Measurements from ENCODE around the gene PRR20G.
A peak's percentile ranks its signal among the peaks of the same experiment; 100 is the strongest.

PRR20G gene

GRCh38 chr3:127287840-127288239 lies at the start of gene PRR20G:
Gene PRR20G (minus strand): TSS chr3:127288046. CDS start chr3:127287365, 681 bp downstream.
- Mint-ChIP-seq H3K4me1 (no peaks in the 10 kb centered on the region), H3K9me3 (peaks cover 7% of the 10 kb centered on the region), H3K27me3 (no peaks in the 10 kb centered on the region), H3K4me3 (no peak within 1 kb of the TSS), H3K27ac (no peak within 1 kb of the TSS), H3K36me3 (no peaks in the 10 kb centered on the region)
- CTCF ChIA-PET = no interaction called here
- DNase-seq = no peak

DNA sequence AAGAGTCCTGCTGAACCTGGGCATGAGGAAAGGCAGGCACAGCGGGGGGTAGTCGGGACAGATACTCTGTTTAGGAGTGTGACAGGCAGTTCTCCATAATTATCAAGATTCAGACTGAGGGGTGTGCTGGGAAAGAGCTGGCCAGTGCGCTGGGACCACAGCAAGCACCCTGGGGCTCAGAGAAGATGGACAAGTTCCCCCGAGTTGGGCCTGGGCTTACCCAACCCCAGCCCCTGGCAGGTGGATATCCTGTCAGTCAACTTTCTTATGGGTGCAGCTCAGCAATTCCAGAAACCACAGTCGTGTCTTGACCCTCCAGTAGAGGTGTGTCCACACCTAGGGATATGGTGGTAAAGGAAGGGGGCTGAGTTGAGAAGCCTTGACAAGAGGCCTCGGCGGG lies 49.2 kb upstream of the PRR20G start:
- no peak overlapping the region for H3K4me3 Mint-ChIP-seq
- no peak for DNase-seq
- peaks cover 8% of the 10 kb centered on the region for H3K9me3 Mint-ChIP-seq
- H3K27me3 Mint-ChIP-seq = peaks cover 19% of the 10 kb centered on the region
- H3K27ac Mint-ChIP-seq = no peak overlapping the region
- CTCF ChIA-PET = no interaction called here
- no peaks in the 10 kb centered on the region for H3K4me1 Mint-ChIP-seq
- no peaks in the 10 kb centered on the region for H3K36me3 Mint-ChIP-seq

DNA sequence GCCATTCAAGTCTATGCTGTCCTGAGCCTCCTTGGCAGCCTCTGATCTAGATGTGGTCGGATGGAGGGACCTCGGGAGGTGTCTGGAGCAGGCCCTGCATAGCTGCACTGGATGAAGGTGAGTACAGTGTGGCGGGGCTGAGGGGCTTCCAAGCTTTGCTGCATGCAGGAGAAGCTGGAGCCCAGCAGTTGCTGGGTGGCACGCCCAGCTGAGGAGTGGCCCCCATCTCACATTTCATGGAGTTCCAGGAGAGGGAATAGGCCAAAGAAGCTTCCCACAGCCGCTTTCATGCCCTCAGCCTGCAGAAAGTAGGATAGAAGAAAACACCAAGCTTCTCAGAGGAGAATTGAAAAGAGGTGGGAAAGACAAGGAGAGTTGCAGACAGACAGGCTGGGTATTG lies 48.3 kb upstream of the PRR20G start:
- Mint-ChIP-seq H3K27me3 (peaks cover 19% of the 10 kb centered on the region), H3K4me3 (no peak overlapping the region), H3K27ac (no peak overlapping the region), H3K4me1 (no peaks in the 10 kb centered on the region), H3K9me3 (peaks cover 10% of the 10 kb centered on the region), H3K36me3 (no peaks in the 10 kb centered on the region)
- no peak for DNase-seq
- CTCF ChIA-PET = no interaction called here

DNA sequence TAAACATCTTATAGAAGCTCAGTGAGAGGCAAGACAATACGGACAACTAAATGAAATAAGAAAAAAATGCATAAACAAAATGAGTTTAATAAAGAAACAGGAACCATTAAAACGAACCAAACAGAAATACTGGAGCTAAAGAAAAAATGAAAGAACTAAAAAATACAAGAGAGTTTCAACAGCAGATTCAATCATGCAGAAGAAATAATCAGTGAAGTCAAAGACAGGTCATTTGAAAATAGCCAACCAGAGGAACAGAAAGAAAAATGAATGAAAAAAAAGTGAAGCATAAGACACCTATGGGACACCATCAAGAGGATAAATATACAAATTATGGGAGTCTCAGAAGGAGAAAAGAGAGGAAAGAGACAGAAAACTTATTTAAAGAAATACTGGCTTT lies 42.5 kb upstream of the PRR20G start:
- Mint-ChIP-seq H3K36me3 (no peaks in the 10 kb centered on the region), H3K27me3 (no peaks in the 10 kb centered on the region), H3K4me1 (no peaks in the 10 kb centered on the region), H3K4me3 (no peak overlapping the region), H3K9me3 (peaks cover 7% of the 10 kb centered on the region), H3K27ac (no peak overlapping the region)
- no peak for DNase-seq
- CTCF ChIA-PET = interaction anchor here (0.7 kb wide), 1 partner anchor 23 kb away, joined by 4 read pairs; no protein-coding TSS in a partner anchor

- no peaks in the 10 kb centered on the region for H3K27me3 Mint-ChIP-seq
Measured at GRCh38 chr3:127329631-127330285, 41.9 kb upstream of the PRR20G start.

DNA sequence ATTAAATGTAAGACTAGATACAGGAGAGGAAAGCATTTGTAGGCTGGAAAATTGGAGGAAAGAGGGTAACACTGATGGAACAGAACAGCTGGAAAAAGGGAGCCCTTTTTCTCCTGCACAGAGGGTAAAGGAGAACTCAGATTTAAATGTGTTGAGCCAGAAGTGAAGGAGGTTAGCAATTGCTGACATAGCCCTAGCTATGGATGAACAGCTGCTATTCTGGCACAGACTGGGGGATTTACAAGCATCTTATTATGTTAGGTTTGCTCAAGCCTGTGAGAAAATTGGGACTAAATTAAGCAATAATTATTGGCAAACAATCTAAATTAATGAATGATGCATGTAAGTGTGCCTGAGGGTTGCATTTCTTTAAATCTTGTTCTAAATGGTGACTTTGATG lies 40.6 kb upstream of the PRR20G start:
- no peaks in the 10 kb centered on the region for H3K4me1 Mint-ChIP-seq

More at GRCh38 chr3:127329631-127330285, 41.9 kb upstream of the PRR20G start:
- Mint-ChIP-seq H3K27ac (no peak overlapping the region), H3K9me3 (peaks cover 7% of the 10 kb centered on the region), H3K4me3 (no peak overlapping the region), H3K4me1 (no peaks in the 10 kb centered on the region), H3K36me3 (no peaks in the 10 kb centered on the region)
- CTCF ChIA-PET = no interaction called here
- no peak for DNase-seq

DNA sequence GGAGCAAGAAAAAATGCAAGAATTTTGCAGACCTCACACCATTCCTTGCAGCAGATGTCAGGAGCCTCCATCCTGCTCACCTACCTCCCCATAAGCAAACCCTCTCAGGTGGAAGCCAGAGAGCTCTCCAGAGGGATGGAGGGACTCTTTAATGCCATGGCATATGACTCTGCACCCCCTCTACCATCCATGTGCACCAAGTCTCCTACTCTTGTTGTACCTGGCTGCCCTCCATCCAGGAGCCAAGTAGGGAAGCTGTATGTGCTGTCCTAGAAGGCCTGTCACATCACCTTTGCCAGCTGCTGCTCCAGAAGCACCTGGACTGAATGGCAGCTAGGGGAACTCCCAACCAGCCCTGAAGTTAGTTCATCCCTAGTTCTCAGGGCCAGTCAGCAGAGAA lies 38.5 kb upstream of the PRR20G start:
- no peak for DNase-seq
- H3K4me1 Mint-ChIP-seq = no peaks in the 10 kb centered on the region
- no peaks in the 10 kb centered on the region for H3K36me3 Mint-ChIP-seq
- H3K4me3 Mint-ChIP-seq = no peak overlapping the region
- H3K27ac Mint-ChIP-seq = no peak overlapping the region
- peaks cover 5% of the 10 kb centered on the region for H3K9me3 Mint-ChIP-seq
- H3K27me3 Mint-ChIP-seq = no peaks in the 10 kb centered on the region
- CTCF ChIA-PET = no interaction called here

More for the DNA sequence above, 40.6 kb upstream of the PRR20G start:
- H3K27ac Mint-ChIP-seq = no peak overlapping the region
- H3K9me3 Mint-ChIP-seq = peaks cover 7% of the 10 kb centered on the region
- no peaks in the 10 kb centered on the region for H3K36me3 Mint-ChIP-seq
- no peaks in the 10 kb centered on the region for H3K27me3 Mint-ChIP-seq
- no peak overlapping the region for H3K4me3 Mint-ChIP-seq
- CTCF ChIA-PET = no interaction called here
- no peak for DNase-seq

- no peak for DNase-seq
- no peak overlapping the region for H3K4me3 Mint-ChIP-seq
- no peak overlapping the region for H3K27ac Mint-ChIP-seq
- H3K36me3 Mint-ChIP-seq = no peaks in the 10 kb centered on the region
- CTCF ChIA-PET = no interaction called here
- no peaks in the 10 kb centered on the region for H3K4me1 Mint-ChIP-seq
- H3K9me3 Mint-ChIP-seq = peaks cover 5% of the 10 kb centered on the region
- H3K27me3 Mint-ChIP-seq = no peaks in the 10 kb centered on the region
Measured at GRCh38 chr3:127325629-127325961, 37.7 kb upstream of the PRR20G start.

DNA sequence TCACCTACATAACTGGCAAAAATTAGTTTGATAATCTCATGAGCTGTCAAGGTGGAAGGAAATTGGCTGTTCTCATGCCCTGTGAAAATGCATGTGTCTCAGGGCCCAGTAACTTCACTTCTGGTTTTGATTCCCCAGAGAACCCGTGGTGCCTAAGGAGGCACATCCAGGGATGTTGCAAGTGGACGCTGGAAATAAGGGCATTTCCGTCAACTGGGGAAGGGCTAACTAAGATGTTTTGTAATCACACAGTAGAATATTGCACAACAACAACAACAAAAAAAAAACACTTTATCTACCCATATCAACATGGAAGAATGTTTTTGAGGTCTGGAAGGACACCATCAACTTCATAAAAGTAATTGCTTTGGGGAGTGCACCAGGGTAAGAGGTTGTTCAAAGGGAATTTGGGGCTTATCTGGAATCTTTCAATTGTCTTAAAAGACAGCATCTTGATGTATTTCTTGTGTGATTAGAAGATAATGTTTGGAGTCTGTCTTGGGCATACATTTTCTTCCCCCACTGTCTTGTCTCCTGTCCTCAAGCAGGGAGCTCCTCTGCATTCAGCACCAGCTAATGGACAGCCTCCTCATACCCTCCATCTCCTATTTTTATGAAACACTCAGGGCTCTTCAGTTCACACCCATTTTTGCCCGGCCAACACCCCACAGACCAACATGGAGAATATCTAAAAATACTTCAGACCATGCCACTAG lies 37.2 kb upstream of the PRR20G start:
- H3K27ac Mint-ChIP-seq = no peak overlapping the region
- H3K9me3 Mint-ChIP-seq = peaks cover under 1% of the 10 kb centered on the region
- no peaks in the 10 kb centered on the region for H3K4me1 Mint-ChIP-seq
- CTCF ChIA-PET = no interaction called here
- DNase-seq = no peak
- H3K36me3 Mint-ChIP-seq = no peaks in the 10 kb centered on the region
- no peaks in the 10 kb centered on the region for H3K27me3 Mint-ChIP-seq
- H3K4me3 Mint-ChIP-seq = no peak overlapping the region

DNA sequence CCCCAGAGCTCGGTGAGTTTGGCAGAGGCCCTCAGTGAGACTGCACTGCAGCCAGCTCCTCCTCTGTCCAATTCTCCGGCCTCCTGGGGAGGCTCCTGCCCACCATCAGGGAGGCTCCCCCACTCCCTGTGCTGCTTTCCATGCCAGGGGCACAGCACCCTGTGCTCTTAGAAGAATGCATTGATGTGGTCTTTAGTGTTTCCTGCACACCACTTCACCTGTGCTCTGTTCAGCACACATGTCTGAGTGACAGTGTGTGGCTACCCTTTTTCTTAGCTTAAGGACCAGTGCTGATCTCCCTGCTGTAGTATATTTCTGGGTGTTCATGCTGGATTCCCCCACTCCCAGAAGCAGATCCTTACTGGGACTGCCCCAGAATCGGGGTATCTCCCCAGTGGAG lies 36.2 kb upstream of the PRR20G start:
- no peaks in the 10 kb centered on the region for H3K9me3 Mint-ChIP-seq
- CTCF ChIA-PET = no interaction called here
- no peak overlapping the region for H3K4me3 Mint-ChIP-seq
- DNase-seq = no peak
- no peaks in the 10 kb centered on the region for H3K4me1 Mint-ChIP-seq
- no peak overlapping the region for H3K27ac Mint-ChIP-seq
- no peaks in the 10 kb centered on the region for H3K27me3 Mint-ChIP-seq
- no peaks in the 10 kb centered on the region for H3K36me3 Mint-ChIP-seq

DNA sequence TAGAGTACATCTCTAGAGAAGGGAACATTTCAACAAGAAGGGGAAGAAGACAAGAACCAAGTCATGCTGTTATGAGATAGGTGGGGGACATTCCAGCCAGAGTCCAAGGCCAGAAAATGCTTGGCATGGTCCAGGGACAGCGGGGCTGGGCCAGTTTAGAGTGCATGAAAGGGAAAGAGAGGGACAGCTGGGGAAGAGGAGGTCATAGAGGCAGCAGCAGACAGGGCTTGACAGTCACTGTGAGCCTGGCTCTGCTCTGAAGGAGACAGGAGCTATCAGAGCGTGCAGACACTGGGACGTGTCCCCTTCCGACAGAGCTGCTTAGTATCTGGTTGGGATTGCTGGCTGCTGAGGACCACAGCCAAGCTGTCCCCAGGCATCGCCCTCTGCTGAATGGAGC lies 35.7 kb upstream of the PRR20G start:
- DNase-seq = no peak
- Mint-ChIP-seq H3K4me1 (no peaks in the 10 kb centered on the region), H3K27ac (no peak overlapping the region), H3K9me3 (no peaks in the 10 kb centered on the region), H3K27me3 (no peaks in the 10 kb centered on the region), H3K4me3 (no peak overlapping the region), H3K36me3 (no peaks in the 10 kb centered on the region)
- CTCF ChIA-PET = no interaction called here

DNA sequence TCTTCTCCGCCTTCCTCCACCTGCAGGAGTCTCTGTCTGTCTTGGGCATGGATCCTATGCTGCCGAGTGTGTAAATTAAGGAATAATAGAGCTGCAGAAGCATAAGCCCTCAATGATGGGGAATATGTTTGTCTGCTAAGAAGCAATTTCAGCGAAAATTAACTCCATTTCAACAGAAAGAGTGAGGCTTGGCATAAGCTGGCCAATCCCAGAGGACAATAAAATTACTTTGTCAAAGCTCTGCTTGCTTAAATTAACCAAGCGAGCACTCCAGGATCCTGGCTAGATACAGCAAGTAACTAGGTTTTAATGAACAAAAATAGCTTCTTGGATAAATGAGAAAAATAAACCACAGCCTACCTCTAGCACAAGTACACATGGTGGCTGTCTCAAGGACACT lies 33.5 kb upstream of the PRR20G start:
- CTCF ChIA-PET = no interaction called here
- Mint-ChIP-seq H3K36me3 (no peaks in the 10 kb centered on the region), H3K27me3 (peaks cover 4% of the 10 kb centered on the region), H3K4me3 (no peak overlapping the region), H3K9me3 (no peaks in the 10 kb centered on the region), H3K4me1 (no peaks in the 10 kb centered on the region), H3K27ac (no peak overlapping the region)
- DNase-seq = no peak

GRCh38 chr3:127320529-127321121 lies 32.8 kb upstream of the PRR20G start:
- Mint-ChIP-seq H3K4me3 (no peak overlapping the region), H3K27ac (no peak overlapping the region), H3K9me3 (no peaks in the 10 kb centered on the region), H3K27me3 (peaks cover 4% of the 10 kb centered on the region), H3K4me1 (no peaks in the 10 kb centered on the region), H3K36me3 (no peaks in the 10 kb centered on the region)
- DNase-seq = peak; percentile 27
- CTCF ChIA-PET = no interaction called here

GRCh38 chr3:127316685-127317084 lies 28.8 kb upstream of the PRR20G start:
- no peaks in the 10 kb centered on the region for H3K9me3 Mint-ChIP-seq
- CTCF ChIA-PET = no interaction called here
- DNase-seq = no peak
- peaks cover 4% of the 10 kb centered on the region for H3K27me3 Mint-ChIP-seq
- H3K36me3 Mint-ChIP-seq = no peaks in the 10 kb centered on the region
- no peak overlapping the region for H3K4me3 Mint-ChIP-seq
- no peaks in the 10 kb centered on the region for H3K4me1 Mint-ChIP-seq
- no peak overlapping the region for H3K27ac Mint-ChIP-seq

GRCh38 chr3:127312818-127313217 lies 25.0 kb upstream of the PRR20G start:
- H3K27me3 Mint-ChIP-seq = peaks cover 4% of the 10 kb centered on the region
- DNase-seq = no peak
- H3K36me3 Mint-ChIP-seq = no peaks in the 10 kb centered on the region
- H3K4me3 Mint-ChIP-seq = no peak overlapping the region
- no peak overlapping the region for H3K27ac Mint-ChIP-seq
- no peaks in the 10 kb centered on the region for H3K4me1 Mint-ChIP-seq
- CTCF ChIA-PET = no interaction called here
- no peaks in the 10 kb centered on the region for H3K9me3 Mint-ChIP-seq
